Stomach (tissue), 4 donors: ENCODE results near the gene MPST.

Source experiments
- POLR2A ChIP-seq, 4 donors: fragments of 450-650 bp; IDR thresholded peaks; one replicate each; pipeline ENCODE4 v1.6.1; 2016; ENCODE audit warnings: antibody characterized with exemption in 4 of 4, control low read depth in 2 of 4, mild to moderate bottlenecking in 1 of 4, moderate library complexity in 1 of 4
- TF ChIP-seq, protein P1 (sequence below), 7 experiments: fragments of 450-650 bp in 4 of 7; fragments of 200-600 bp in 3 of 7; sonication (generic) in 3 of 7; IDR thresholded peaks; one replicate each; pipeline ENCODE4 v1.5.1; 2016 to 2019; ENCODE audit warnings: antibody characterized with exemption in 7 of 7, control low read depth in 2 of 7, mild to moderate bottlenecking in 1 of 7

DNA sequence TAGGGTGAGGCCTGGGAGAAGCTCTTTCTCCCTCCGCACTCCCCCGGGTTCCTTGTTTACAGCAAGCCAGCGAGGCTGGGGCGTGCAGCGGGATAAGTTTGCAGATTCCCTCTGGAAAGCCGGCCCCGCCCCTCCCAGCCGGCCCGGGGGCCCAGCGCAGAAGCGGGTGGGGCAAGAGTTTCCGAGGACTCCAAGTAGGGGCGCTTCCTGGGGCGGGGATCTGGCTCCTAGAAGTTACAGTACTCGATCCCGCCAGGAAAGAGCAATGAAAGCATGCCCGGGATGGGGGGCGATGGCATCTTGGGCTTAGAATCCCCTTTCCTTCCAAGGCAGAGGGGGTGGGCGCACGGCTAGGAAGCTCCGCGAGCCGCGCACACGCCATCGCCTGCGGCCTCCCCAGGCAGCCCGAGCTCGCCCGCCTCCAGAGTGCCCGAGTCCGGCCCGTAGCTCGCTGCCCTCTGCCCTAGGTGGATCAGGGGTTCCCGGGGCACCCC, 680 bp upstream of the MPST start:
- TF ChIP-seq POLR2A (IDR thresholded peaks at IDR 0.05): no peak
- TF ChIP-seq, protein P1, sequence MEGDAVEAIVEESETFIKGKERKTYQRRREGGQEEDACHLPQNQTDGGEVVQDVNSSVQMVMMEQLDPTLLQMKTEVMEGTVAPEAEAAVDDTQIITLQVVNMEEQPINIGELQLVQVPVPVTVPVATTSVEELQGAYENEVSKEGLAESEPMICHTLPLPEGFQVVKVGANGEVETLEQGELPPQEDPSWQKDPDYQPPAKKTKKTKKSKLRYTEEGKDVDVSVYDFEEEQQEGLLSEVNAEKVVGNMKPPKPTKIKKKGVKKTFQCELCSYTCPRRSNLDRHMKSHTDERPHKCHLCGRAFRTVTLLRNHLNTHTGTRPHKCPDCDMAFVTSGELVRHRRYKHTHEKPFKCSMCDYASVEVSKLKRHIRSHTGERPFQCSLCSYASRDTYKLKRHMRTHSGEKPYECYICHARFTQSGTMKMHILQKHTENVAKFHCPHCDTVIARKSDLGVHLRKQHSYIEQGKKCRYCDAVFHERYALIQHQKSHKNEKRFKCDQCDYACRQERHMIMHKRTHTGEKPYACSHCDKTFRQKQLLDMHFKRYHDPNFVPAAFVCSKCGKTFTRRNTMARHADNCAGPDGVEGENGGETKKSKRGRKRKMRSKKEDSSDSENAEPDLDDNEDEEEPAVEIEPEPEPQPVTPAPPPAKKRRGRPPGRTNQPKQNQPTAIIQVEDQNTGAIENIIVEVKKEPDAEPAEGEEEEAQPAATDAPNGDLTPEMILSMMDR (IDR thresholded peaks at IDR 0.05): no peak
